HUDEP-2 (cell line): Measurements from ENCODE around the gene EEF1A2.
A peak's percentile ranks its signal among the peaks of the same experiment; 100 is the strongest.

Source experiments
- DNase-seq, 76 experiments: peaks; one replicate each; lab custom pipeline; 2025; ENCODE audit not compliant: unreplicated experiment in 76 of 76; lab: John Stamatoyannopoulos, UW

The EEF1A2 gene

GRCh38 chr20:63500902-63501817, 2.3 kb upstream of the EEF1A2 start:
- DNase-seq: no peak

- DNase-seq: no peak
Measured at GRCh38 chr20:63500151-63500901, 1.4 kb upstream of the EEF1A2 start.

- DNase-seq: no peak
Measured at GRCh38 chr20:63499338-63499969, 571 bp upstream of the EEF1A2 start.

GRCh38 chr20:63497946-63498935, 642 bp downstream of the EEF1A2 start:
- DNase-seq: peak in 1 of 76 experiments; percentile 26

- no peak for DNase-seq
Measured at GRCh38 chr20:63497138-63497945, 1.5 kb downstream of the EEF1A2 start.

GRCh38 chr20:63496596-63497120, 2.2 kb downstream of the EEF1A2 start:
- DNase-seq: no peak

- peak in 50 of 76 experiments; percentile 4 to 68 (median 38) for DNase-seq
Measured at GRCh38 chr20:63495741-63496595, 2.9 kb downstream of the EEF1A2 start.

- DNase-seq: no peak
Measured at GRCh38 chr20:63495167-63495720, 3.6 kb downstream of the EEF1A2 start.

- DNase-seq: no peak
Measured at GRCh38 chr20:63494420-63495166, 4.3 kb downstream of the EEF1A2 start.

GRCh38 chr20:63494084-63494419, 4.8 kb downstream of the EEF1A2 start:
- no peak for DNase-seq

GRCh38 chr20:63493563-63494020, 5.3 kb downstream of the EEF1A2 start:
- DNase-seq: no peak

- DNase-seq: no peak
Measured at GRCh38 chr20:63492982-63493381, 5.9 kb downstream of the EEF1A2 start.

GRCh38 chr20:63492518-63492917, 6.4 kb downstream of the EEF1A2 start:
- DNase-seq: no peak

GRCh38 chr20:63491635-63492230, 7.2 kb downstream of the EEF1A2 start:
- no peak for DNase-seq

- DNase-seq: no peak
Measured at GRCh38 chr20:63491078-63491477, 7.8 kb downstream of the EEF1A2 start.

GRCh38 chr20:63490416-63490815, 8.5 kb downstream of the EEF1A2 start:
- no peak for DNase-seq
